Trophoblast cell (in vitro differentiated cells and primary cell): ENCODE measurements around the gene SYVN1.
"Not testable (repeated sequence)": the region's sequence is repeated elsewhere in the genome, so short reads cannot be mapped to it uniquely, and the experiment has no call there.

Experiments
- DNase-seq, 2 donors: peaks; one replicate each; pipeline ENCODE4 v3.0.0-alpha.2; 2016
- H2AFZ ChIP-seq: 2 replicates; pipeline ENCODE4 v1.6.1; 2013; ENCODE audit warnings: low read length, moderate library complexity, mild to moderate bottlenecking; ENCODE audit not compliant: insufficient read depth, poor library complexity
- H2AK5ac ChIP-seq: 2 replicates; pipeline ENCODE4 v1.6.1; 2013; ENCODE audit warnings: mild to moderate bottlenecking, low read length
- H2BK120ac ChIP-seq: 2 replicates; pipeline ENCODE4 v1.6.1; 2013; ENCODE audit warnings: low read length, mild to moderate bottlenecking, moderate library complexity; ENCODE audit not compliant: insufficient read depth, poor library complexity
- H2BK12ac ChIP-seq: 2 replicates; pipeline ENCODE4 v1.6.1; 2013; ENCODE audit warnings: mild to moderate bottlenecking, low read length, moderate library complexity
- H2BK5ac ChIP-seq: 2 replicates; pipeline ENCODE4 v1.6.1; 2013; ENCODE audit warnings: low read length, low read depth, moderate library complexity, mild to moderate bottlenecking; ENCODE audit not compliant: poor library complexity
- H3K14ac ChIP-seq: 2 replicates; pipeline ENCODE4 v1.6.1; 2013; ENCODE audit warnings: mild to moderate bottlenecking, low read length
- H3K18ac ChIP-seq: 2 replicates; pipeline ENCODE4 v1.6.1; 2013; ENCODE audit warnings: mild to moderate bottlenecking, low read length
- H3K23ac ChIP-seq: 2 replicates; pipeline ENCODE4 v1.6.1; 2013; ENCODE audit warnings: low read length
- H3K27ac ChIP-seq: 2 replicates; pipeline ENCODE4 v1.5.1; 2013; ENCODE audit warnings: low read depth, mild to moderate bottlenecking, inconsistent platforms, low read length, moderate library complexity
- H3K27me3 ChIP-seq: 2 replicates; pipeline ENCODE4 v1.6.1; 2013; ENCODE audit warnings: inconsistent platforms, mild to moderate bottlenecking, low read length, moderate library complexity; ENCODE audit not compliant: insufficient read depth
- H3K36me3 ChIP-seq, 2 experiments: 1 replicate in 1 of 2; 2 replicates in 1 of 2; pipeline ENCODE4 v1.6.1; 2013; ENCODE audit warnings: low read length in 2 of 2, mild to moderate bottlenecking in 2 of 2, moderate library complexity in 1 of 2; ENCODE audit not compliant: insufficient read depth in 2 of 2, control insufficient read depth in 1 of 2
- H3K4ac ChIP-seq: 2 replicates; pipeline ENCODE4 v1.6.1; 2013; ENCODE audit warnings: low read depth, mild to moderate bottlenecking, low read length, moderate library complexity
- H3K4me1 ChIP-seq, 2 experiments: 1 replicate in 1 of 2; 2 replicates in 1 of 2; pipeline ENCODE4 v1.6.1; 2013; ENCODE audit warnings: low read length in 2 of 2, mild to moderate bottlenecking in 2 of 2, moderate library complexity in 1 of 2; ENCODE audit not compliant: insufficient read depth in 2 of 2, control insufficient read depth in 1 of 2
- H3K4me2 ChIP-seq: 2 replicates; pipeline ENCODE4 v1.6.1; 2013; ENCODE audit warnings: inconsistent platforms, mild to moderate bottlenecking, low read length, moderate library complexity
- H3K4me3 ChIP-seq: 2 replicates; pipeline ENCODE4 v1.5.1; 2013; ENCODE audit warnings: mild to moderate bottlenecking, low read depth, low read length, inconsistent platforms
- H3K79me1 ChIP-seq: one replicate; pipeline ENCODE4 v1.6.1; 2013; ENCODE audit warnings: low read length
- H3K79me2 ChIP-seq: 2 replicates; pipeline ENCODE4 v1.6.1; 2013; ENCODE audit warnings: low read length, mild to moderate bottlenecking; ENCODE audit not compliant: control insufficient read depth, insufficient read depth, poor library complexity
- H3K9ac ChIP-seq: 2 replicates; pipeline ENCODE4 v1.6.1; 2013; ENCODE audit warnings: mild to moderate bottlenecking, low read length
- H3K9me3 ChIP-seq: 2 replicates; pipeline ENCODE4 v1.6.1; 2013; ENCODE audit warnings: low read depth, mild to moderate bottlenecking, control low read depth, inconsistent platforms, low read length; ENCODE audit not compliant: insufficient read depth
- H4K12ac ChIP-seq: 2 replicates; pipeline ENCODE4 v1.6.1; 2013; ENCODE audit warnings: low read depth, mild to moderate bottlenecking, low read length, moderate library complexity
- H4K8ac ChIP-seq: 2 replicates; pipeline ENCODE4 v1.6.1; 2013; ENCODE audit warnings: low read depth, mild to moderate bottlenecking, low read length, moderate library complexity
- H4K91ac ChIP-seq: one replicate; pipeline ENCODE4 v1.6.1; 2013; ENCODE audit warnings: low read depth, mild to moderate bottlenecking, low read length, moderate library complexity
- WGBS: extraction: QIAGEN DNeasy Blood & Tissue Kit; methylation state at CpG from one replicate; pipeline ENCODE4 v1.1.7; 2013; ENCODE audit warnings: missing lambda C conversion rate; ENCODE audit not compliant: insufficient read length, insufficient coverage; ENCODE audit errors: extremely low coverage; 5-methylcytosine and 5-hydroxymethylcytosine counted together

The SYVN1 gene

GRCh38 chr11:65181569-65182257 lies 47.4 kb upstream of the SYVN1 start, which contains the start of gene CAPN1:
TSS of gene CAPN1 (plus strand) at chr11:65181928. CDS start at chr11:65182702, 774 bp downstream.
- peak within 1 kb of the TSS; percentile 85 for H3K4me3 ChIP-seq
- peak; percentile 72 to 82 for DNase-seq
- WGBS = no CpG with 5 or more reads among the region's 43 CpGs

GRCh38 chr11:65180877-65181568 lies 46.7 kb upstream of the SYVN1 start:
- Histone ChIP-seq H2BK120ac (peak overlapping the region; percentile 76), H3K79me1 (peaks cover 20% of the 10 kb centered on the region), H3K14ac (peak overlapping the region; percentile 52), H4K12ac (peak overlapping the region; percentile 89), H4K91ac (peak overlapping the region; percentile 93), H3K4me1 (peaks cover 13 to 24% of the 10 kb centered on the region in 2 experiments), H3K36me3 (peaks cover 17% of the 10 kb centered on the region in 2 experiments), H2BK5ac (peak overlapping the region; percentile 83), H3K4me2 (peak overlapping the region; percentile 80), H3K4ac (peak overlapping the region; percentile 49), H3K9me3 (no peaks in the 10 kb centered on the region), H2AK5ac (no peak overlapping the region), H3K18ac (peak overlapping the region; percentile 82), H2AFZ (peak overlapping the region; percentile 61), H3K4me3 (peak overlapping the region; percentile 85), H3K27ac (peak overlapping the region; percentile 74), H2BK12ac (no peak overlapping the region), H3K23ac (no peak overlapping the region), H4K8ac (peak overlapping the region; percentile 70), H3K9ac (peak overlapping the region; percentile 55), H3K79me2 (peaks cover 19% of the 10 kb centered on the region), H3K27me3 (no peaks in the 10 kb centered on the region)
- DNase-seq = peak; percentile 54 to 63
- WGBS = no CpG with 5 or more reads among the region's 60 CpGs

More at GRCh38 chr11:65181569-65182257, 47.4 kb upstream of the SYVN1 start, which contains the start of gene CAPN1:
- Histone ChIP-seq H3K23ac (no peak within 1 kb of the TSS), H2AFZ (peak within 1 kb of the TSS; percentile 82), H3K27me3 (no peaks in the 10 kb centered on the region), H2AK5ac (peak within 1 kb of the TSS; percentile 88), H3K9me3 (no peaks in the 10 kb centered on the region), H4K91ac (peak within 1 kb of the TSS; percentile 100), H3K4me2 (peak within 1 kb of the TSS; percentile 80), H2BK5ac (peak within 1 kb of the TSS; percentile 93), H3K18ac (peak within 1 kb of the TSS; percentile 100), H3K27ac (peak within 1 kb of the TSS; percentile 93), H3K4ac (peak within 1 kb of the TSS; percentile 100), H3K9ac (peak within 1 kb of the TSS; percentile 96), H2BK12ac (peak within 1 kb of the TSS; percentile 76), H4K12ac (peak within 1 kb of the TSS; percentile 93), H3K36me3 (peaks cover 24% of the 10 kb centered on the region in 2 experiments), H3K79me2 (peaks cover 19% of the 10 kb centered on the region), H3K79me1 (peaks cover 20% of the 10 kb centered on the region), H4K8ac (peak within 1 kb of the TSS; percentile 97), H2BK120ac (peak within 1 kb of the TSS; percentile 94), H3K4me1 (peaks cover 13 to 24% of the 10 kb centered on the region in 2 experiments), H3K14ac (peak within 1 kb of the TSS; percentile 100)

DNA sequence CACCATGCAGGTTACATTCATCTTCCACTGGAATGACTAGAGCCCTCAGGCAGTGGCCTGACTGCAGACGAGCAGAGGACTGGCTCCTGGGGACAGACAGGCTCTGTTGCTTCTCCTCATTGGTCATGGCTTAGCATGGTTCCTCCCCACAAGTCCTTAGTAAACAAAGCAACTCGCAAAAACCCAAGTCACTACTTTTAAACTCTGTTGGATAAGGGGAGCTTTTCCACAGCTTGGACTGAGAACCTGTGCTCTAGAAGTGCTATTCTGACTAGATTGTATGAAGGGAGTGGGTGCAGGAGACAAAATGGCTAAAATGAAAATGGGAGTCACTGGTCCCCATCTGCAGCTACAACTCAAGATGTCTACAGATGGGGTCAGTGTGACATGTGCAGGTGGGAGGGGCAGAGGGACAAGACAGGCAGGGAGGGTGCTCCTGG lies 40.3 kb upstream of the SYVN1 start:
- H3K36me3 ChIP-seq, H3K27me3 ChIP-seq, H3K9me3 ChIP-seq, H3K23ac ChIP-seq, H4K12ac ChIP-seq, H3K14ac ChIP-seq, H2BK12ac ChIP-seq, H3K9ac ChIP-seq, H3K79me1 ChIP-seq, H3K4me3 ChIP-seq, H2BK5ac ChIP-seq, H2AK5ac ChIP-seq, H3K79me2 ChIP-seq, H2BK120ac ChIP-seq, H3K18ac ChIP-seq, H3K4me2 ChIP-seq, H3K4ac ChIP-seq, H3K4me1 ChIP-seq, H2AFZ ChIP-seq: not testable (repeated sequence)
- Histone ChIP-seq H4K91ac (peak overlapping the region; percentile 32), H3K27ac (peak overlapping the region; percentile 8), H4K8ac (peak overlapping the region; percentile 4)
- DNase-seq = peak; percentile 71 to 76
- WGBS = no CpG with 5 or more reads among the region's 2 CpGs

DNA sequence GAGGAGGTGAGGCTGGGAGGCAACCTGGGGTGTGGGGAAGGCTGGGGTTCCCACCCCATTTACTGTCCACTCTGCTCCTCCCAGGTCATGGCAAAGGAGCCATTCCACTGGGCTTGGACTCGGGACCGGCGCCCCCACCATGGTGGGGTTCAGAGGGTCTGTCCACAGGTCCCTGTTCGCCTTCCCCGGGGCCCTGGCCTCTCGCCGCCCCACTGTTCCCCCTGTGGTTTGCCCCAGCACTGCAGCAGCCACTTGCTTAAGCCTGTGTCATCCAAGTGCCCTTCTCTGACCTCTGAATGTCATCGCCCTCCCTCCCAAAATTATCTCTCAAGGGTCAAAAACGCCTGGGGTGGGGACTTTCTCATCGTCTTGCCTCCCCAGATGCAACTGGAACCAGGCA lies 38.3 kb upstream of the SYVN1 start:
- Histone ChIP-seq H2AFZ (no peak overlapping the region), H3K79me1 (peaks cover 9% of the 10 kb centered on the region), H3K27ac (no peak overlapping the region), H3K18ac (no peak overlapping the region), H2AK5ac (no peak overlapping the region), H3K4me1 (peaks cover 9 to 15% of the 10 kb centered on the region in 2 experiments), H4K91ac (peak overlapping the region; percentile 21), H3K23ac (no peak overlapping the region), H3K14ac (no peak overlapping the region), H3K9ac (no peak overlapping the region), H3K79me2 (no peaks in the 10 kb centered on the region), H2BK120ac (peak overlapping the region; percentile 8), H3K4ac (no peak overlapping the region), H3K36me3 (no peaks in the 10 kb centered on the region), H4K12ac (no peak overlapping the region), H3K4me3 (no peak overlapping the region), H2BK5ac (no peak overlapping the region), H3K27me3 (no peaks in the 10 kb centered on the region), H3K4me2 (no peak overlapping the region), H2BK12ac (no peak overlapping the region), H4K8ac (no peak overlapping the region), H3K9me3 (peaks cover 2% of the 10 kb centered on the region)
- DNase-seq = no peak
- WGBS = no CpG with 5 or more reads among the region's 10 CpGs
